Tibial nerve (tissue), 4 donors: Measurements from ENCODE around the gene CMTM8.

Source experiments
- CTCF ChIP-seq, 5 experiments: fragments of 200-600 bp in 3 of 5; fragments of 450-650 bp in 2 of 5; sonication (generic) in 3 of 5; IDR thresholded peaks; one replicate each; pipeline ENCODE4 v1.5.1; 2016 to 2019; ENCODE audit warnings: antibody characterized with exemption in 5 of 5, mild to moderate bottlenecking in 3 of 5, moderate library complexity in 2 of 5
- EP300 ChIP-seq, 2 donors: sonication (generic); formaldehyde crosslinking; IDR thresholded peaks; one replicate each; pipeline ENCODE4 v1.6.1; 2017; ENCODE audit warnings: antibody characterized with exemption in 2 of 2, mild to moderate bottlenecking in 1 of 2
- POLR2A ChIP-seq, 2 donors: fragments of 450-650 bp; IDR thresholded peaks; one replicate each; pipeline ENCODE4 v1.6.1; 2017; ENCODE audit warnings: antibody characterized with exemption in 2 of 2, mild to moderate bottlenecking in 2 of 2, moderate library complexity in 2 of 2

- TF ChIP-seq CTCF (IDR thresholded peaks at IDR 0.05) (no peak), EP300 (IDR thresholded peaks at IDR 0.05) (no peak), POLR2A (IDR thresholded peaks at IDR 0.05) (no peak)
Measured at GRCh38 chr3:32312251-32312650, 73.8 kb downstream of the CMTM8 start.
